Measurements from ENCODE around the gene P3R3URF.

GRCh38 chr1:46168477-46168876 lies 7.8 kb downstream of the P3R3URF start:
- TF ChIP-seq CTCF (IDR thresholded peaks at IDR 0.05; ENCODE audit: insufficient read depth, low read length, poor library complexity, severe bottlenecking): no peak
- no peak for TF ChIP-seq EZH2phosphoT487 (conservative IDR thresholded peaks at IDR 0.05; ENCODE audit: low read length)
